B cell (primary cell): ENCODE measurements around the gene THSD7B. TPM values are rescaled to one million over a fixed set of nuclear protein-coding genes. Genes with fewer than 3 reads are reported as not detected.

ENCODE experiments used
- ATAC-seq: fragments of 200-7000 bp; cut with Tn5 transposase; one replicate; pipeline ENCODE4 v1.10.0; 2021; ENCODE audit warnings: low read depth, mild to moderate bottlenecking, moderate number of reproducible peaks, moderate library complexity
- CTCF ChIA-PET: fragments of 350-600 bp; sonication (Branson Sonifier 250); formaldehyde crosslinking; loops from one replicate; lab custom pipeline; 2021; ENCODE audit warnings: antibody characterized with exemption, inconsistent platforms; lab: Charles Lee
- POLR2A ChIA-PET: fragments of 350-600 bp; sonication (Branson Sonifier 250); formaldehyde crosslinking; loops from one replicate; lab custom pipeline; 2021; ENCODE audit warnings: antibody characterized with exemption; lab: Charles Lee
- DNase-seq: peaks from one replicate; pipeline ENCODE4 v3.0.0; 2013
- H2AFZ ChIP-seq: 2 replicates; pipeline ENCODE4 v1.6.1; 2012; ENCODE audit warnings: mild to moderate bottlenecking, low read depth, low read length; ENCODE audit not compliant: insufficient read depth, poor library complexity, severe bottlenecking
- H3K27ac ChIP-seq, 2 donors: 1 replicate in 1 of 2; 2 replicates in 1 of 2; pipeline ENCODE4 v1.5.1; 2012 to 2013; ENCODE audit warnings: low read length in 2 of 2, mild to moderate bottlenecking in 2 of 2, moderate library complexity in 1 of 2
- H3K27me3 ChIP-seq, 4 experiments: fragments of 200-600 bp in 1 of 4; sonication (generic) in 1 of 4; replicated peaks in 1 of 4; 1 replicate in 2 of 4; 2 replicates in 2 of 4; pipeline versions ENCODE4 v1.6.1 to v1.7.0; 2013 to 2016; ENCODE audit warnings: low read length in 3 of 4, mild to moderate bottlenecking in 2 of 4, mixed read lengths in 1 of 4, moderate library complexity in 1 of 4; ENCODE audit not compliant: insufficient read depth in 4 of 4, control insufficient read depth in 3 of 4; ENCODE audit errors: control extremely low read depth in 1 of 4
- H3K36me3 ChIP-seq, 2 experiments: replicated peaks in 1 of 2; 1 replicate in 1 of 2; 2 replicates in 1 of 2; pipeline versions ENCODE4 v1.6.1 to v1.7.1; 2013; ENCODE audit warnings: low read length in 1 of 2; ENCODE audit not compliant: insufficient read depth in 2 of 2, control insufficient read depth in 1 of 2; ENCODE audit errors: control extremely low read depth in 1 of 2, extremely low read depth in 1 of 2
- H3K4me1 ChIP-seq, 2 donors: fragments of 200-600 bp in 1 of 2; sonication (generic) in 1 of 2; 1 replicate in 1 of 2; 2 replicates in 1 of 2; pipeline versions ENCODE4 v1.5.1 to v1.6.1; 2013 to 2017; ENCODE audit warnings: low read length in 2 of 2; ENCODE audit not compliant: control insufficient read depth in 2 of 2, insufficient read depth in 2 of 2
- H3K4me2 ChIP-seq: replicated peaks from 2 replicates; pipeline ENCODE3; 2012; ENCODE audit warnings: mild to moderate bottlenecking, low read depth, low read length; ENCODE audit not compliant: poor library complexity, severe bottlenecking
- H3K4me3 ChIP-seq, 5 experiments: fragments of 200-600 bp in 1 of 5; sonication (generic) in 1 of 5; 1 replicate in 3 of 5; 2 replicates in 2 of 5; pipeline versions ENCODE4 v1.5.1 to v1.7.0; 2011 to 2016; ENCODE audit warnings: low read length in 4 of 5, mild to moderate bottlenecking in 4 of 5, low read depth in 2 of 5, control low read depth in 1 of 5, moderate library complexity in 1 of 5; ENCODE audit not compliant: insufficient read depth in 1 of 5; ENCODE audit errors: control extremely low read depth in 1 of 5, extremely low read depth in 1 of 5
- H3K79me2 ChIP-seq: fragments of 200-600 bp; sonication (generic); one replicate; pipeline ENCODE4 v1.6.0; 2016; ENCODE audit warnings: low read length; ENCODE audit not compliant: control insufficient read depth, insufficient read depth
- H3K9ac ChIP-seq: fragments of 200-600 bp; sonication (generic); 2 replicates; pipeline ENCODE4 v1.6.1; 2017; ENCODE audit warnings: mild to moderate bottlenecking, low read length, moderate library complexity
- H3K9me3 ChIP-seq, 3 donors: one replicate each; pipeline versions ENCODE4 v1.6.1 to v1.7.1; 2013; ENCODE audit warnings: low read length in 2 of 3; ENCODE audit not compliant: control insufficient read depth in 2 of 3, insufficient read depth in 1 of 3; ENCODE audit errors: control extremely low read depth in 1 of 3
- H4K20me1 ChIP-seq: 2 replicates; pipeline ENCODE4 v1.6.0; 2012; ENCODE audit warnings: mild to moderate bottlenecking, low read length; ENCODE audit not compliant: insufficient read depth, control insufficient read depth, poor library complexity, severe bottlenecking
- H3K27ac Mint-ChIP-seq: one replicate; pipeline ENCODE4 v1.8.0; 2021; ENCODE audit warnings: mixed read lengths
- H3K27me3 Mint-ChIP-seq: one replicate; pipeline ENCODE4 v1.8.0; 2021; ENCODE audit warnings: mixed read lengths
- H3K4me1 Mint-ChIP-seq: one replicate; pipeline ENCODE4 v1.8.0; 2021; ENCODE audit warnings: mixed read lengths
- H3K4me3 Mint-ChIP-seq: one replicate; pipeline ENCODE4 v1.8.0; 2021; ENCODE audit warnings: mixed read lengths
- H3K9me3 Mint-ChIP-seq: one replicate; pipeline ENCODE4 v1.8.0; 2022; ENCODE audit warnings: mixed read lengths; ENCODE audit not compliant: insufficient read depth
- CTCF ChIP-seq: fragments of 200-600 bp; IDR thresholded peaks from one replicate; pipeline ENCODE4 v1.8.0; 2022; ENCODE audit warnings: antibody characterized with exemption, mild to moderate bottlenecking
- EZH2 ChIP-seq: IDR thresholded peaks from 2 replicates; pipeline ENCODE4 v1.6.1; 2012; ENCODE audit warnings: borderline replicate concordance, low read depth, mild to moderate bottlenecking, moderate library complexity, low read length; ENCODE audit not compliant: insufficient read depth, poor library complexity, severe bottlenecking
- WGBS: methylation state at CpG from one replicate; pipeline ENCODE4 v1.1.5; 2013; ENCODE audit warnings: missing lambda C conversion rate; ENCODE audit not compliant: insufficient coverage; 5-methylcytosine and 5-hydroxymethylcytosine counted together
- intact Hi-C: fragments of 100-400 bp; cut with micrococcal nuclease; formaldehyde crosslinking; loops from one replicate; pipeline ENCODE4 v1.10.0; 2022
- polyA plus RNA-seq: library from polyadenylated mRNA; depleted of rRNA; stranded (reverse); fragments of >200 nt; gene quantifications from 2 replicates; pipeline ENCODE4 v1.2.3, GENCODE V29; 2012
- total RNA-seq, 2 donors: library from RNA; stranded (reverse); fragments of 120-200 nt in 1 of 2; gene quantifications; 1 replicate in 1 of 2; 2 replicates in 1 of 2; pipeline versions ENCODE4 v1.2.3 to v1.2.4, GENCODE V29; 2013 to 2022

Gene THSD7B
- total and polyA plus RNA-seq, 2 donors (not counting 1 experiment from before 2014, with no cell fraction given), result 0.76 TPM; not detected in 1

- TF ChIP-seq EZH2 (no peak), CTCF (no peak)
- 5% methylated on average over 37 of the region's 47 CpGs for WGBS
- H3K27ac Mint-ChIP-seq, result no peak overlapping the region
- no peak overlapping the region for H3K4me3 ChIP-seq
- H3K9me3 ChIP-seq, result peaks cover 0 to 14% (median 0%) of the 10 kb centered on the region in 3 donors
- H3K9me3 Mint-ChIP-seq, result no peaks in the 10 kb centered on the region
- H3K4me1 ChIP-seq, result peaks cover 0 to 5% of the 10 kb centered on the region in 2 donors
- H3K9ac ChIP-seq, result no peak overlapping the region
- peaks cover 67% of the 10 kb centered on the region for H3K27me3 Mint-ChIP-seq
- no peak for ATAC-seq
- ChIA-PET POLR2A (no interaction called here), CTCF (no interaction called here)
- H3K4me3 Mint-ChIP-seq, result no peak overlapping the region
- peaks cover 11% of the 10 kb centered on the region for H3K4me1 Mint-ChIP-seq
- H3K27ac ChIP-seq, result no peak overlapping the region
- no peak overlapping the region for H2AFZ ChIP-seq
- H3K27me3 ChIP-seq, result peaks cover 0 to 36% (median 14%) of the 10 kb centered on the region in 4 experiments
- peak; percentile 2 for DNase-seq
- H3K79me2 ChIP-seq, result no peaks in the 10 kb centered on the region
- no peaks in the 10 kb centered on the region for H3K36me3 ChIP-seq
- H3K4me2 ChIP-seq, result no peak overlapping the region
- intact Hi-C loops, result no loop called here
- no peaks in the 10 kb centered on the region for H4K20me1 ChIP-seq
Measured at GRCh38 chr2:136764452-136765255, 691 bp upstream of the THSD7B start.

GRCh38 chr2:136766073-136766404 lies 694 bp downstream of the THSD7B start:
- Histone ChIP-seq H3K36me3 (no peaks in the 10 kb centered on the region), H3K79me2 (no peaks in the 10 kb centered on the region), H3K4me2 (peak overlapping the region; percentile 16), H3K27me3 (peaks cover 0 to 36% (median 14%) of the 10 kb centered on the region in 4 experiments), H3K9me3 (peaks cover 0 to 14% (median 0%) of the 10 kb centered on the region in 3 donors), H3K27ac (no peak overlapping the region), H2AFZ (no peak overlapping the region), H3K9ac (no peak overlapping the region), H3K4me3 (no peak overlapping the region), H3K4me1 (peaks cover 0 to 5% of the 10 kb centered on the region in 2 donors), H4K20me1 (no peaks in the 10 kb centered on the region)
- CTCF ChIA-PET, result no interaction called here
- ATAC-seq (no peak), DNase-seq (no peak)
- H3K27ac Mint-ChIP-seq, result no peak overlapping the region
- intact Hi-C loops, result no loop called here
- TF ChIP-seq EZH2 (no peak), CTCF (no peak)
- POLR2A ChIA-PET, result no interaction called here
- 3% methylated on average over 16 of the region's 17 CpGs for WGBS
- no peak overlapping the region for H3K4me3 Mint-ChIP-seq
- peaks cover 11% of the 10 kb centered on the region for H3K4me1 Mint-ChIP-seq
- H3K9me3 Mint-ChIP-seq, result peaks cover 3% of the 10 kb centered on the region
- peaks cover 65% of the 10 kb centered on the region for H3K27me3 Mint-ChIP-seq
